HEK293 (cell line): Measurements from ENCODE around the gene BCL6B.

ENCODE experiments used
- GLI4 ChIP-seq: fragments of 450-650 bp; formaldehyde crosslinking; IDR thresholded peaks from 2 replicates; pipeline ENCODE4 v1.5.1; 2016; ENCODE audit warnings: missing biosample characterization, missing genetic modification characterization
- YY1 ChIP-seq: fragments of 450-650 bp; formaldehyde crosslinking; IDR thresholded peaks from 2 replicates; pipeline ENCODE4 v1.5.1; 2018; ENCODE audit warnings: missing biosample characterization, missing genetic modification characterization
- ZNF138 ChIP-seq: fragments of 450-650 bp; formaldehyde crosslinking; IDR thresholded peaks from 2 replicates; pipeline ENCODE4 v1.5.1; 2016; ENCODE audit warnings: missing biosample characterization, missing genetic modification characterization, borderline replicate concordance
- ZNF2 ChIP-seq: fragments of 450-650 bp; formaldehyde crosslinking; IDR thresholded peaks from 2 replicates; pipeline ENCODE4 v1.5.1; 2016; ENCODE audit warnings: missing biosample characterization, missing genetic modification characterization
- ZNF777 ChIP-seq: fragments of 450-650 bp; formaldehyde crosslinking; IDR thresholded peaks from 2 replicates; pipeline ENCODE4 v1.5.1; 2017; ENCODE audit warnings: missing biosample characterization, missing genetic modification characterization, borderline replicate concordance
- TF ChIP-seq, protein P1 (sequence below): fragments of 450-650 bp; formaldehyde crosslinking; IDR thresholded peaks from 2 replicates; pipeline ENCODE4 v1.5.1; 2016; ENCODE audit warnings: missing biosample characterization, missing genetic modification characterization
- TF ChIP-seq, protein P2 (sequence below): fragments of 450-650 bp; formaldehyde crosslinking; IDR thresholded peaks from 2 replicates; pipeline ENCODE4 v1.5.1; 2016; ENCODE audit warnings: missing biosample characterization, missing genetic modification characterization

DNA sequence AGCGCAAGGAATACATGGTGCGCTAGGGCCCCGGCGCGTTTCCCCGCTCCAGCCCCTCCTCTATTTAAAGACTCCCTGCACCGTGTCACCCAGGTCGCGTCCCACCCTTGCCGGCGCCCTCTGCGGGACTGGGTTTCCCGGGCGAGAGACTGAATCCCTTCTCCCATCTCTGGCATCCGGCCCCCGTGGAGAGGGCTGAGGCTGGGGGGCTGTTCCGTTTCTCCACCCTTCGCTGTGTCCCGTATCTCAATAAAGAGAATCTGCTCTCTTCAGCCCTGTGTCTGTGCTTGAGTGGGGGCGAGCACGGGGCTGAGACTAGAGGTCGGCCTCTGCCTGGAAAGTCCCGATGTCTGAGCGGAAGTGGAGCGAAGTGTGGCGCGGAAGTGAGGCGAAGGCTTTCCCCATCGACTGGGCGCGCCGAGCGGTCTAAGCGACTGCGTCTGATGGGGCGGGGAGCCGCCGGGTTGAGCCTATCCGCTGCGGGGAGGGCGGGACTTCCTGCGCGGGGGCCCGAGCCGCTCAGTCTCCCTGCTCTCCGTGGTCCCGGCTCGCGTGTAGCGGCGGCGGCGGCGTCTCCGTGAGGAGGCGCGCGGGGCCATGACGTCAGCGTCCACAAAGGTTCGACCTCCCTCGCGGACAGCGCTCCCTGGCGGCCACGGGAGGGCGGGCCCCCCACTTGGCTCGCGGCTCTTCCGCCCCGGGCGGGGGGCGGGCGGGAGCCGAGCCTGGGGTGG is 8.4 kb upstream of the BCL6B start:
- TF ChIP-seq ZNF2 (no peak), ZNF138 (no peak), YY1 (no peak), GLI4 (no peak), ZNF777 (tag by site-specific recombination) (no peak)
- TF ChIP-seq, protein P1, sequence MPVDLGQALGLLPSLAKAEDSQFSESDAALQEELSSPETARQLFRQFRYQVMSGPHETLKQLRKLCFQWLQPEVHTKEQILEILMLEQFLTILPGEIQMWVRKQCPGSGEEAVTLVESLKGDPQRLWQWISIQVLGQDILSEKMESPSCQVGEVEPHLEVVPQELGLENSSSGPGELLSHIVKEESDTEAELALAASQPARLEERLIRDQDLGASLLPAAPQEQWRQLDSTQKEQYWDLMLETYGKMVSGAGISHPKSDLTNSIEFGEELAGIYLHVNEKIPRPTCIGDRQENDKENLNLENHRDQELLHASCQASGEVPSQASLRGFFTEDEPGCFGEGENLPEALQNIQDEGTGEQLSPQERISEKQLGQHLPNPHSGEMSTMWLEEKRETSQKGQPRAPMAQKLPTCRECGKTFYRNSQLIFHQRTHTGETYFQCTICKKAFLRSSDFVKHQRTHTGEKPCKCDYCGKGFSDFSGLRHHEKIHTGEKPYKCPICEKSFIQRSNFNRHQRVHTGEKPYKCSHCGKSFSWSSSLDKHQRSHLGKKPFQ (tag by site-specific recombination) = no peak
- TF ChIP-seq, protein P2, sequence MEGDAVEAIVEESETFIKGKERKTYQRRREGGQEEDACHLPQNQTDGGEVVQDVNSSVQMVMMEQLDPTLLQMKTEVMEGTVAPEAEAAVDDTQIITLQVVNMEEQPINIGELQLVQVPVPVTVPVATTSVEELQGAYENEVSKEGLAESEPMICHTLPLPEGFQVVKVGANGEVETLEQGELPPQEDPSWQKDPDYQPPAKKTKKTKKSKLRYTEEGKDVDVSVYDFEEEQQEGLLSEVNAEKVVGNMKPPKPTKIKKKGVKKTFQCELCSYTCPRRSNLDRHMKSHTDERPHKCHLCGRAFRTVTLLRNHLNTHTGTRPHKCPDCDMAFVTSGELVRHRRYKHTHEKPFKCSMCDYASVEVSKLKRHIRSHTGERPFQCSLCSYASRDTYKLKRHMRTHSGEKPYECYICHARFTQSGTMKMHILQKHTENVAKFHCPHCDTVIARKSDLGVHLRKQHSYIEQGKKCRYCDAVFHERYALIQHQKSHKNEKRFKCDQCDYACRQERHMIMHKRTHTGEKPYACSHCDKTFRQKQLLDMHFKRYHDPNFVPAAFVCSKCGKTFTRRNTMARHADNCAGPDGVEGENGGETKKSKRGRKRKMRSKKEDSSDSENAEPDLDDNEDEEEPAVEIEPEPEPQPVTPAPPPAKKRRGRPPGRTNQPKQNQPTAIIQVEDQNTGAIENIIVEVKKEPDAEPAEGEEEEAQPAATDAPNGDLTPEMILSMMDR = peak; percentile 85
